Measurements from ENCODE around the gene COLEC11.
A peak's percentile ranks its signal among the peaks of the same experiment; 100 is the strongest.

COLEC11 gene

GRCh38 chr2:3598912-3599854, 4.3 kb downstream of the COLEC11 start:
- no peak for DNase-seq (ENCODE audit: low spot score)
- TF ChIP-seq CTCF (IDR thresholded peaks at IDR 0.05; ENCODE audit: borderline replicate concordance, control extremely low read depth, extremely low read depth, insufficient read depth, missing control alignments) = no peak
- in situ Hi-C loops (cut with MboI; ENCODE audit: low sequenced_read_pairs, unreplicated experiment) = no loop called here

DNA sequence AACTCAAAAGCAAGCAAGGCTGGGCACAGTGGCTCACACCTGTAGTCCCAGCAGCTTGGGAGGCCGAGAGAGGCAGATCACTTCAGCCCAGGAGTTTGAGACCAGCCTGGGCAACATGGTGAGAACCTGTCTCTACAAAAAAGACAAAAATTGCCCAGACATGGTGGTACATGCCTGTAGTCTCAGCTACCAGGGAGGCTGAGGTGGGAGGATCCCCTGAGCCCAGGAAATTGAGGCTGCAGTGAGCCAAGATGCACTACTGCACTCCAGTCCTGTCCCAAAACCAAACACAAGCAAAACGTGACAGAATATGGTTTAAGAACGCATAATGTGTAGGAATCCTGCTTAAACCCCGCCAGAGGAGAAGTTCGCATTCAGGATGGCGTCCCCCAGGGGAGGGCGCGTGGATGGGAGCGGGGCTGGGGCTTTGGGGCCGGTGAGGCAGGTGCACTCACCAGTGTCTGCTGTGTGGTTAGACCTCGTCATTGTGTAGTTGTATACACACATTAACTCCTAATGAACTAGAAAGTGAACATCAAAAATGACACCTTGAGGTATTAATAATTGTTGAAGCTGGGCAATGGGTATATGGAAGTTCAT, 5.4 kb downstream of the COLEC11 start:
- DNase-seq (ENCODE audit: low spot score) = no peak
- in situ Hi-C loops (cut with MboI; ENCODE audit: low sequenced_read_pairs, unreplicated experiment) = no loop called here
- TF ChIP-seq CTCF (IDR thresholded peaks at IDR 0.05; ENCODE audit: borderline replicate concordance, control extremely low read depth, extremely low read depth, insufficient read depth, missing control alignments) = no peak

GRCh38 chr2:3601561-3602271, 6.8 kb downstream of the COLEC11 start:
- in situ Hi-C loops (cut with MboI; ENCODE audit: low sequenced_read_pairs, unreplicated experiment) = no loop called here
- TF ChIP-seq CTCF (IDR thresholded peaks at IDR 0.05; ENCODE audit: borderline replicate concordance, control extremely low read depth, extremely low read depth, insufficient read depth, missing control alignments) = no peak
- DNase-seq (ENCODE audit: low spot score) = no peak

DNA sequence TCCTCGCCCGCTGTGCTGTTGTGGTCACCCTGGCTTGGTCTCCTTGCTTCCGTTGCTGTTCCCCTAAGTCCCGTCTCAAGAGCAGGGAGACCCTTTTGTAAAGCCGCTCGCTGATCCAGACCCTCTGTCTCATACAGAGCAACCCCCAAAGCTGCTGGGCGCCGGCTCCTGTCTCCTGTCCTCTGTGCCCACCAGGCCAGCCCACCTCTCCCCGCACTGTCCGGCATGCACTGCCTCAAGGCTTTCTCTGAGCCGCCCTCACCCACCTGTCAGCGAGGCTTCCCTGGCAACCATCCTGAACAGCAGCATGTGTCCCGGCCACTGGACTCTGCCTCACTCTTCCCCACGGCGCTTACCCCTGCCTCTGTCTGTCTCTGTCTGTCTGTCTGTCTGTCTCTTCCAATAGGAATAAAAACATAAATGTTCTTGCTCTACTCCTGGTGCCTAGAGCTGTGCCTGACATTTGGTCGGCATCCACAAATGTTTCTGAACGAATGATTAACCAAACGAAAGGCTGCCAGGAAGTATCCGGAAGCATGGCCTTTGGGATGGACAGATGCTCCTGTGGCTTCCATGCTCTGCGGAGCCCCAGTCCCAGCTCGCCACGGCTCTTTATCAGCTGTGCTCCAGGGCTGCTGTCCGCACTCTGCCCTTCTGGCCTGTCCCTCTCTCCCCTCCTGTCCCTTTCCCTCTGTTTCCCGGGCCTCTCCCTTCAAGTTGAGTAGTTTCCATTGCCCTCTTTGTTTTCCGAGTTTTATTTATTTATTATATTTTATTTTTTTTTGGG, 7.8 kb downstream of the COLEC11 start:
- in situ Hi-C loops (cut with MboI; ENCODE audit: low sequenced_read_pairs, unreplicated experiment) = no loop called here
- peak; percentile 10 for DNase-seq (ENCODE audit: low spot score)
- TF ChIP-seq CTCF (IDR thresholded peaks at IDR 0.05; ENCODE audit: borderline replicate concordance, control extremely low read depth, extremely low read depth, insufficient read depth, missing control alignments) = no peak

DNA sequence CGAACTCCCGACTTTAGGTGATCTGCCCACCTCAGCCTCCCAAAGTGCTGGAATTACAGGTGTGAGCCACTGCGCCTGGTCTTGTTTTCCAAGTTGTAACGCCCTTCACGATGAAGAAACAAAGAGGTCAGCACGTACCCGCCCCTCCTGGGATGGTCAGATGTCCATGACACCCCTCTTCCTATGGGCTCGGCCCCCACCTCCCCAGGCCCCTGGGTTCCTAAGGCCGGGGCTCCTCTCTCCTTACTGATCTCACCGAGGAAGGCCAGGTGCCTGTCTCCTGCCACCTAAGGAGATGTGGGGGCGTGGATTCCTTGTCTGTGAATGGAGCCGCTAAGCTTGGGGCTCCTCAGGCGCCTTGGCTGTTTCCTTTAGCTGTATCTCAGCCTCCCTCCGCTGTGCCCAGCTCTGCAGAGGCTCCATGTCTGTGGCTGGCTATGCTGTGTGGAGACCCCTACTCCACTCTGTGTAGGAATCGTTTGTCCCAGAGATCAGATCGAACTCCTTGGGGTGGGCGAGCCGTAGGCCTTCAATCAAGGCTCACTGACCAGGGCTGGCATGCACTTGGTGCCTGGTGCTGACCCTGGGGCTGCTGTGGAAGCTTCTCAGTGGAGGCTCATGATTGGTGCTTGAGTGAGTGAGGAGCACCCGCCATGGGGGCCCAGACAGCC, 8.8 kb downstream of the COLEC11 start:
- TF ChIP-seq CTCF (IDR thresholded peaks at IDR 0.05; ENCODE audit: borderline replicate concordance, control extremely low read depth, extremely low read depth, insufficient read depth, missing control alignments) = no peak
- in situ Hi-C loops (cut with MboI; ENCODE audit: low sequenced_read_pairs, unreplicated experiment) = no loop called here
- peak; percentile 10 for DNase-seq (ENCODE audit: low spot score)
